ENCODE measurements around the gene WNT3A.
"Not testable (repeated sequence)": the region's sequence is repeated elsewhere in the genome, so short reads cannot be mapped to it uniquely, and the experiment has no call there.

- TF ChIP-seq POLR2A (IDR thresholded peaks at IDR 0.05; ENCODE audit: low read depth, low read length); MAFK (IDR thresholded peaks at IDR 0.05; ENCODE audit: low read depth, low read length); NFE2L2 (IDR thresholded peaks at IDR 0.05; ENCODE audit: low read depth, low read length); SMC3 (IDR thresholded peaks at IDR 0.05; ENCODE audit: low read depth, low read length); CTCF (conservative IDR thresholded peaks at IDR 0.05; ENCODE audit: low read depth, low read length); MXI1 (IDR thresholded peaks at IDR 0.05; ENCODE audit: borderline replicate concordance, low read depth, low read length); CEBPB (IDR thresholded peaks at IDR 0.05; ENCODE audit: low read depth, low read length); FOS (IDR thresholded peaks at IDR 0.05; ENCODE audit: low read depth, low read length); MAZ (IDR thresholded peaks at IDR 0.05; ENCODE audit: borderline replicate concordance, low read depth, low read length); CHD1 (IDR thresholded peaks at IDR 0.05; ENCODE audit: low read depth, low read length); ELK1 (IDR thresholded peaks at IDR 0.05; ENCODE audit: borderline replicate concordance, low read depth, low read length); RFX5 (IDR thresholded peaks at IDR 0.05; ENCODE audit: low read depth, low read length); RCOR1 (IDR thresholded peaks at IDR 0.05; ENCODE audit: insufficient replicate concordance, low read length): not testable (repeated sequence)
Observed at GRCh38 chr1:227971216-227971615, 35.6 kb upstream of the WNT3A start.
